SK-N-SH (cell line): ENCODE results near the gene SEC24D. TPM values are rescaled to one million over a fixed set of nuclear protein-coding genes. Genes with fewer than 3 reads are reported as not detected.

ENCODE experiments used
- CTCF ChIA-PET: fragments of 300-600, 350-600 bp; formaldehyde crosslinking; extraction: SDS; loops from one replicate; lab custom pipeline; 2021; lab: Yijun Ruan, JAX
- POLR2A ChIA-PET: fragments of 350-600 bp; sonication (Branson Sonifier 250); formaldehyde crosslinking; extraction: SDS; loops from one replicate; lab custom pipeline; 2020; ENCODE audit warnings: antibody characterized with exemption, inconsistent platforms; lab: Yijun Ruan, JAX
- DNase-seq: peaks from one replicate; pipeline ENCODE4 v3.0.0; 2012
- H2AFZ ChIP-seq: fragments of 200-600 bp; sonication (generic); 2 replicates; pipeline ENCODE4 v1.8.1; 2016; ENCODE audit warnings: antibody characterized with exemption, mild to moderate bottlenecking, low read depth
- H3F3A ChIP-seq: fragments of 200-600 bp; sonication (generic); replicated peaks from 2 replicates; pipeline ENCODE3; 2016; ENCODE audit warnings: antibody characterized with exemption, mild to moderate bottlenecking; ENCODE audit not compliant: insufficient read depth
- H3K27ac ChIP-seq, 2 experiments: fragments of 200-500 bp in 1 of 2; fragments of 200-600 bp in 1 of 2; sonication (Bioruptor generic) in 1 of 2; sonication (generic), shearing (Covaris generic) in 1 of 2; 2 replicates each; pipeline versions ENCODE4 v1.5.1 to v1.6.1; 2014 to 2016; ENCODE audit warnings: low read depth in 2 of 2, inconsistent platforms in 1 of 2, low read length in 1 of 2, mild to moderate bottlenecking in 1 of 2, mixed read lengths in 1 of 2
- H3K27me3 ChIP-seq: fragments of 200-600 bp; sonication (generic), shearing (Covaris generic); 2 replicates; pipeline ENCODE4 v1.6.1; 2016; ENCODE audit warnings: mixed run types; ENCODE audit not compliant: insufficient read depth
- H3K36me3 ChIP-seq, 2 experiments: fragments of 200-500 bp in 1 of 2; fragments of 200-600 bp in 1 of 2; sonication (Bioruptor generic) in 1 of 2; sonication (generic) in 1 of 2; replicated peaks in 1 of 2; 2 replicates each; pipeline versions ENCODE3 to v1.5.1; 2014 to 2016; ENCODE audit warnings: low read length in 1 of 2, mild to moderate bottlenecking in 1 of 2; ENCODE audit not compliant: insufficient read depth in 2 of 2, control insufficient read depth in 1 of 2
- H3K4me1 ChIP-seq, 2 experiments: fragments of 200-500 bp in 1 of 2; fragments of 200-600 bp in 1 of 2; sonication (Bioruptor generic) in 1 of 2; sonication (generic), shearing (Covaris generic) in 1 of 2; 2 replicates each; pipeline versions ENCODE4 v1.5.1 to v1.6.1; 2014 to 2016; ENCODE audit warnings: low read depth in 1 of 2, low read length in 1 of 2, mixed run types in 1 of 2; ENCODE audit not compliant: insufficient read depth in 2 of 2, control insufficient read depth in 1 of 2
- H3K4me2 ChIP-seq: fragments of 200-600 bp; sonication (generic), shearing (Covaris generic); 2 replicates; pipeline ENCODE4 v1.6.1; 2017; ENCODE audit warnings: mixed run types
- H3K4me3 ChIP-seq, 2 experiments: fragments of 200-500 bp in 1 of 2; fragments of 200-600 bp in 1 of 2; sonication (Bioruptor generic) in 1 of 2; sonication (generic), shearing (Covaris generic) in 1 of 2; 2 replicates each; pipeline versions ENCODE4 v1.5.1 to v1.8.1; 2014 to 2016; ENCODE audit warnings: low read depth in 2 of 2, inconsistent platforms in 1 of 2, low read length in 1 of 2, mild to moderate bottlenecking in 1 of 2, mixed read lengths in 1 of 2, moderate library complexity in 1 of 2
- H3K79me2 ChIP-seq: fragments of 200-600 bp; sonication (generic); 2 replicates; pipeline ENCODE4 v1.8.1; 2017; ENCODE audit warnings: mild to moderate bottlenecking; ENCODE audit not compliant: insufficient read depth
- H3K9ac ChIP-seq: fragments of 200-600 bp; sonication (generic); 2 replicates; pipeline ENCODE4 v1.6.1; 2017; ENCODE audit warnings: mixed run types
- H3K9me2 ChIP-seq: fragments of 200-600 bp; sonication (generic); 2 replicates; pipeline ENCODE4 v1.6.1; 2017; ENCODE audit warnings: mixed run types
- H3K9me3 ChIP-seq: fragments of 200-600 bp; sonication (generic); 2 replicates; pipeline ENCODE4 v1.6.1; 2017; ENCODE audit warnings: mixed run types, mild to moderate bottlenecking, moderate library complexity
- H4K20me1 ChIP-seq: fragments of 200-600 bp; sonication (generic); 2 replicates; pipeline ENCODE4 v1.6.1; 2017; ENCODE audit warnings: mild to moderate bottlenecking, mixed run types; ENCODE audit not compliant: insufficient read depth
- GATA2 ChIP-seq: sonication (generic); formaldehyde crosslinking; IDR thresholded peaks from 2 replicates; pipeline ENCODE4 v1.5.0; 2020; ENCODE audit warnings: mild to moderate bottlenecking, missing genetic modification reagents
- MEF2A ChIP-seq: IDR thresholded peaks from 2 replicates; pipeline ENCODE4 v1.4.0; 2012; ENCODE audit warnings: low read depth, borderline replicate concordance
- RCOR1 ChIP-seq: fragments of 150-350 bp; IDR thresholded peaks from 2 replicates; pipeline ENCODE4 v1.6.1; 2017; ENCODE audit warnings: antibody characterized with exemption, low read length
- SMC3 ChIP-seq: IDR thresholded peaks from 2 replicates; pipeline ENCODE4 v1.6.1; 2012; ENCODE audit warnings: low read depth, low read length, improper control_type of control experiment
- TAF1 ChIP-seq: IDR thresholded peaks from 2 replicates; pipeline ENCODE4 v1.6.1; 2012; ENCODE audit warnings: low read depth, mild to moderate bottlenecking, low read length, moderate library complexity, borderline replicate concordance
- TCF12 ChIP-seq: IDR thresholded peaks from 2 replicates; pipeline ENCODE4 v1.4.0; 2012
- TEAD4 ChIP-seq: IDR thresholded peaks from 2 replicates; pipeline ENCODE4 v1.4.0; 2012; ENCODE audit warnings: mild to moderate bottlenecking, borderline replicate concordance; ENCODE audit not compliant: insufficient read depth
- USF2 ChIP-seq: fragments of 150-350 bp; IDR thresholded peaks from 2 replicates; pipeline ENCODE4 v1.6.1; 2017; ENCODE audit warnings: antibody characterized with exemption, low read length, low read depth, borderline replicate concordance
- YY1 ChIP-seq: IDR thresholded peaks from 2 replicates; pipeline ENCODE4 v1.4.0; 2012; ENCODE audit warnings: low read depth, mild to moderate bottlenecking
- WGBS: methylation state at CpG from one replicate; pipeline ENCODE4 v1.1.6; 2017; ENCODE audit warnings: low lambda C conversion rate; 5-methylcytosine and 5-hydroxymethylcytosine counted together
- polyA plus RNA-seq, 3 experiments: library from polyadenylated mRNA; depleted of rRNA; stranded (reverse); fragments of >200 nt; gene quantifications; 2 replicates each; pipeline ENCODE4 v1.2.3, GENCODE V29; 2012

SEC24D gene
- polyA plus RNA-seq, 1 of the 3 experiments (the other 2 are of a cell fraction) = 32.2 TPM

DNA sequence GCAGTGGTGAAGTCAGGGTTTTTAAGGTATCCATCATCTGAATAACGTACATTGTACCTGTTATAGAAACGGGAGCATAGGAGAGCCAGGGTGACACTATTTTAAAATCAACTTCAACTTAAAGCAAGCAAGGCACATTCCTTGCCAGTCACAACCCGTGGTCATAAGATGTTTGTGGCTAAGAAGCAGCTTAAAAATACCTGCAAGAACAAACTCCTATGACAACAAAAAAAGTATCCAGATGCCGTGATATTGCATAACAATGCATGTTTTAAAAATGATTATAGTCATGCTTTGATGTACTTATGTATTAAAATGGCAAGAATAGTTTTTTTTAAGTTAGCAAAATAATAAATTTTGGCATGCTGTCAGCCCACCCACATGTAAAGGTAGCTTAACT lies 36.3 kb upstream of the SEC24D start:
- DNase-seq = no peak
- ChIA-PET POLR2A (no interaction called here), CTCF (interaction anchor here (1.2 to 5.4 kb wide), 3 partner anchors 12 to 131 kb away, joined by 3 to 30 read pairs (median 3); partner anchors contain the start of gene SYNPO2)
- H3K27ac ChIP-seq = no peak overlapping the region
- H3K79me2 ChIP-seq = no peaks in the 10 kb centered on the region
- no peak overlapping the region for H2AFZ ChIP-seq
- no peaks in the 10 kb centered on the region for H4K20me1 ChIP-seq
- H3K4me1 ChIP-seq = peaks cover 8 to 9% of the 10 kb centered on the region in 2 experiments; a peak in 2 of 4 replicates
- H3K9me3 ChIP-seq = no peaks in the 10 kb centered on the region; the same call in 1 of the 2 replicates
- H3K9me2 ChIP-seq = no peaks in the 10 kb centered on the region
- H3K9ac ChIP-seq = no peak overlapping the region
- H3K36me3 ChIP-seq = no peaks in the 10 kb centered on the region
- H3K4me3 ChIP-seq = no peak overlapping the region
- no peak overlapping the region for H3K4me2 ChIP-seq
- TF ChIP-seq GATA2 (no peak), YY1 (no peak), SMC3 (no peak), TAF1 (no peak), RCOR1 (no peak)
- H3F3A ChIP-seq = peaks cover 26% of the 10 kb centered on the region
- 76% methylated on average over 4 of the region's 4 CpGs for WGBS
- no peaks in the 10 kb centered on the region for H3K27me3 ChIP-seq

DNA sequence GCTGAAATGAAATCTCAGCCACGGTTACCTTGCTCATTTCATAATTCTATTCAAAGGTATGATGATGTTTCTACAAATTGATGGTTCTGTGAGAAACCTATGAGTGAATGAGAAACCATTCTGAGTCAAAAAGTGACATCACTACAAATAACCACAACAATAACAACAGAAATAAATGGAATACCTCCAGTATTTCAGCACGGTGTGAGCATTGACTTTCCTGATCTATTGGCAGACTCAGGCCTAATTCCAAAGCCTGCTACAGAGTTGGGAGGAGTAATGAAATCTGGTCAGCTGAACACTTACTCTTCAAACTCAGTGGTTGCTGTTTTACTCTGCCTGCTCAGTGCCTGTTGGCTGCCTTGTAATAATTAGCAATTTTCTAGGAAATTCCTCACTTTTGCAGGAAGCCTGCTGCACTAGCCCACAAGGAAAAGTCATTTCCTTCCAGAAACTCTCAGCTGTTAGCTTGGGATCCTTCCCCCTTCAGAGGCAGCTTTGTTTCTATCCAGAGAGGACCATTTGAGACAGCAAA lies 33.9 kb upstream of the SEC24D start:
- WGBS = 53% methylated on average over 2 of the region's 2 CpGs
- POLR2A ChIA-PET = interaction anchor here (0.7 kb wide), 1 partner anchor 19 kb away, joined by 4 read pairs; the partner anchor contains the start of gene SYNPO2

More for the DNA sequence above, 33.9 kb upstream of the SEC24D start:
- no peak overlapping the region; the same call in 1 of the 2 replicates for H3K4me2 ChIP-seq
- H3K27ac ChIP-seq = peak overlapping the region; percentile 45 to 84
- no peaks in the 10 kb centered on the region for H3K9me2 ChIP-seq
- H3K79me2 ChIP-seq = no peaks in the 10 kb centered on the region
- H3K4me1 ChIP-seq = peaks cover 9 to 13% of the 10 kb centered on the region in 2 experiments; a peak in 3 of 4 replicates
- no peaks in the 10 kb centered on the region for H3K27me3 ChIP-seq
- CTCF ChIA-PET = interaction anchor here (1.0 to 5.4 kb wide), 4 partner anchors 19 to 99 kb away, joined by 3 to 30 read pairs (median 6); partner anchors contain the start of gene SYNPO2
- H3K9me3 ChIP-seq = no peaks in the 10 kb centered on the region; the same call in 1 of the 2 replicates
- H3K4me3 ChIP-seq = no peak overlapping the region
- no peaks in the 10 kb centered on the region for H4K20me1 ChIP-seq
- H3K9ac ChIP-seq = no peak overlapping the region
- H3K36me3 ChIP-seq = no peaks in the 10 kb centered on the region
- TF ChIP-seq SMC3 (no peak), TCF12 (peak; percentile 12; the same call in 1 of the 2 replicates), TEAD4 (no peak), GATA2 (no peak), MEF2A (no peak), USF2 (no peak)
- peaks cover 26% of the 10 kb centered on the region for H3F3A ChIP-seq
- peak overlapping the region; percentile 84 for H2AFZ ChIP-seq
- no peak for DNase-seq
